ENCODE results near the gene PSMG3.

The PSMG3 gene

DNA sequence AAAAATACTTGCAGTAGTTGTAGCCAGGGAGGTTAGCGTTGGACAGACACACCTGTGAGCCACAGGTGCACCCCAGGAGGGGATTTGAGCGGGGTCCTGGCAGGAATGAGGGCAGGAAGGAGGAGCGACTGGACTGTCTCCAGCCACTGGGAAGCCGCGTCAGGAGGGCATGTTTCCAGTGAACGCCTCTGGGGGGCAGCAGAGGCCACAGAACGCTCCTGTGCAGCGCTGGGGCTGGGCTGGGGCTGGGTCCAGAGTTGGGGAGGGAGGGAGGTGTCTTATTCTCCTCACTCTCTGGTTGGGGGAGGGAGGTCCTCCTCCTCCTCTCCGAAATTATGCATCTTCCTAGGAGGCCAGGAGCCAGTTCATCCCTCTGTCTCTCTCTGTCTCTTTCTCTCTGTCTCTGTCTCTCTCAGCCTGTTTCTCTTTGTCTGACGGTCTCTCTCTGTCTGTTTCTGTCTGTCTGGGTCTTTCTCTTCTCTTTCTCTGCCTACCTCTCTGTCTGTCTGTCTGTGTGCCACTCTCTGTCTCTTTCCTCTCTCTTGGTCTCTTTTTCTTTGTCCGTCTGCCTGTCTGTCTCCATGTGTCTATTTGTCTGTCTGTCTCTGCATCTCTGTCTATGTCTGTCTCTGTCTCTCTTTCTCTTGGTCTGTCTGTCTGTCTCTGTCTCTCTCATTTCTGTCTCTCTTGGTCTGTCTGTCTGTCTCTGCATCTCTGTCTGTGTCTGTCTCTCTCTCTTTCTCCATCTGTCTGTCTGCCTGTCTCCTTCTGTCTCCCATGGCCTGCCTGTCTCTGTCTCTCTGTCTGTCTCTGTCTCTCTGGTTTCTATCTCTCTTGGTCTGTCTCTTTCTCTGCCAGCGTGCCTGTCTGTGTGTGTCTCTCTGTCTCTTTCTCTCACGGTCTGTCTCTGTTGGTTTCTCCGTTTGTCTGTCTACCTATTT lies 9.9 kb upstream of the PSMG3 start:
- Mint-ChIP-seq H3K27ac (peak overlapping the region; percentile 33), H3K9me3 (peaks cover 0 to 3% of the 10 kb centered on the region in 2 donors), H3K36me3 (peaks cover 5 to 6% of the 10 kb centered on the region in 2 donors), H3K4me3 (no peak overlapping the region), H3K4me1 (peaks cover 12 to 20% of the 10 kb centered on the region in 2 donors), H3K27me3 (no peaks in the 10 kb centered on the region)
- peak; percentile 47 for DNase-seq
- ATAC-seq (replicated peaks): peak; percentile 96 to 98

GRCh38 chr7:1578513-1578912 lies 8.7 kb upstream of the PSMG3 start:
- Mint-ChIP-seq H3K4me1 (peaks cover 12 to 20% of the 10 kb centered on the region in 2 donors), H3K9me3 (peaks cover 0 to 3% of the 10 kb centered on the region in 2 donors), H3K27ac (no peak overlapping the region), H3K4me3 (no peak overlapping the region), H3K36me3 (peaks cover 4 to 6% of the 10 kb centered on the region in 2 donors), H3K27me3 (no peaks in the 10 kb centered on the region)
- ATAC-seq (replicated peaks) (no peak), DNase-seq (no peak)

DNA sequence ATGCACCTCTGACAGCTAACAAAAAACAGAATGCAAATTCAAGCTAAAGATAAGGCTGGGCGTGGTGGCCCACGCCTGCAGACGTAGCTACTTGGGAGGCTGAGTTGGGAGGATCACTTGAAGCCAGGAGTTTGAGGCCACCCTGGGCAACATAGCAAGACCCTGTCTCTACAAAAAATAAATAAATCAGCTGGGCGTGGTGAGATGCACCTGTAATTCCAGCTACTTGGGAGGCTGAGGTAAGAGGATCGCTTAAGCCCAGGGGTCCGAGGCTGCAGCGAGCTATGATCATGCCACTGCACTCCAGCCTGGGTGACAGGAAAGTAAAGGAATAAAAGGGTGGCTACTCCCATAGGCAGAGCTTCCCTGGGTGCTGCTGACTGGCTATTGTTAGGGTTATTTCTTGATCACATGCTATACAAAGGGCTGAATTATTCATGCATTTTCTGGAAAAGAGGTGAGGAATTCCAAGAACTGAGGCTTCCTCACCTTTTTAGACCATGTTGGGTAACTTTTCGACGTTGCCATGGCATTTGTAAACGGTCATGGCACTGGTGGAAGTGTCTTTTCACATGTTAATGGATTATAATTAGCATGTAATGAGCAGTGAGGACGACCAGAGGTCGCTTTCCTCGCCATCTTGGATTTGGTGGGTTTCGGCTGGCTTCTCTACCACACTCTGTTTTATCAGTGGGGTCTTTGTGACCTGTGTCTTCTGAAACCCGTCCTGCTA lies 6.9 kb upstream of the PSMG3 start:
- Mint-ChIP-seq H3K4me3 (no peak overlapping the region), H3K27ac (no peak overlapping the region), H3K4me1 (peaks cover 26 to 37% of the 10 kb centered on the region in 2 donors), H3K27me3 (no peaks in the 10 kb centered on the region), H3K36me3 (peaks cover 7 to 18% of the 10 kb centered on the region in 2 donors), H3K9me3 (peaks cover 0 to 3% of the 10 kb centered on the region in 2 donors)
- no peak for DNase-seq
- ATAC-seq (replicated peaks): no peak

- DNase-seq: no peak
- no peak overlapping the region for H3K27ac Mint-ChIP-seq
These were observed 6.0 kb upstream of the PSMG3 start for GRCh38 chr7:1575809-1576208.

DNA sequence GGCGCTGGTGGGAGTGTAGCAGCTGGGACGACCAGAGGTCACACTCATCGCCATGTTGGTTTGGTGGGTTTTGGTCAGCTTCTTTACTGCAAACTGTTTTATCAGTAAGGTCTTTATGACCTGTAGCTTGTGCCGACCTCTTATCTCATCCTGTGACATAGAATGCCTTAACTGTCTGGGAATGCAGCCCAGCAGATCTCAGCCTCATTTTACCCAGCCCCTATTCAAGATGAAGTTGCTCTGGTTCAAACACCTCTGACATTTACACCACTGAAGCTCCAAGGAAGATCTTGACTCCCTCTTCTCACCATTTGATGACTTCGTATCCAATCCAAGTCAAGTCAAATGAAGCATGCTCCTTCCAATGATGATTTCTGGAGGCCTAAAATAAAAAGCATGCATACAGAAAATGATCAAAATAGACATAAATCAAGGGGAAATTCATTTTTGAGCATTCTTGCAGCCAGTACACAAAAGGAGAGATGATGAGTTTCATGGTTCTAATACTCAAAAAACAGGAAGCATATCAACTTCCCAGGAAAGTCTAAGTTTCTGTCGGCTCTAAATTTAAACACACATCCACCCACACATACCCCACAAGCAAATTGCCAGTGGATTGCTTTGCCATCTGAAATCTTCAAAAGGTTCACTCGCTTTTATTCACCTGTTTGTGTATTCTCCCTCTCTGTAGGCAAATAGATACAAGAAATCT lies 2.4 kb upstream of the PSMG3 start:
- DNase-seq: no peak
- Mint-ChIP-seq H3K27ac (no peak overlapping the region), H3K4me3 (peak overlapping the region in 1 of 2 donors; percentile 86), H3K4me1 (peaks cover 32 to 47% of the 10 kb centered on the region in 2 donors), H3K36me3 (peaks cover 11 to 27% of the 10 kb centered on the region in 2 donors), H3K27me3 (no peaks in the 10 kb centered on the region), H3K9me3 (no peaks in the 10 kb centered on the region)
- no peak for ATAC-seq (replicated peaks)

More at GRCh38 chr7:1575809-1576208, 6.0 kb upstream of the PSMG3 start:
- ATAC-seq (replicated peaks): no peak
- Mint-ChIP-seq H3K9me3 (peaks cover 0 to 3% of the 10 kb centered on the region in 2 donors), H3K27me3 (no peaks in the 10 kb centered on the region), H3K4me3 (no peak overlapping the region), H3K36me3 (peaks cover 7 to 18% of the 10 kb centered on the region in 2 donors), H3K4me1 (peaks cover 29 to 46% of the 10 kb centered on the region in 2 donors)

DNA sequence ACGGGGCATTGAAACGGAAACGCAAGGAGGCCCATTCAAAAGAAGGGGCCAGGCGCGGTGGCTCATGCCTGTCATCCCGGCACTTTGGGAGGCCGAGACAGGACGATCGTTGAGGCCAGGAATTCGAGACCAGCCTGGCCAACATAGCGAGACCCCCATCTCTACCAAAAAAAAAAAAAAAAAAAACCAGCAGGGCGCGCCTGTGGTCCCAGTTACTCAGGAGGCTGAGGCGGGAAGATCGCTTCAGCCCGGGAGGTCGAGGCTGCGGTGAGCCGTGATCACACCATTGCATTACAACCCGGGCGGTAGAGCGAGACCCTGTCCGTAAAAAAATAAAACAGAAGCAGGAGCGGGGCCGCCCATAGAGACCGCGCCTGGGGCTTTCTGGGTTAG lies 396 bp downstream of the PSMG3 start:
- H3K9me3 Mint-ChIP-seq: no peaks in the 10 kb centered on the region
- H3K27ac Mint-ChIP-seq: peak overlapping the region; percentile 94
- H3K4me1 Mint-ChIP-seq: peaks cover 36 to 57% of the 10 kb centered on the region in 2 donors
- H3K36me3 Mint-ChIP-seq: peaks cover 36 to 55% of the 10 kb centered on the region in 2 donors
- H3K4me3 Mint-ChIP-seq: peak overlapping the region; percentile 85 to 86
- ATAC-seq (replicated peaks): peak in 1 of 2 donors; percentile 38
- H3K27me3 Mint-ChIP-seq: no peaks in the 10 kb centered on the region
- DNase-seq: no peak

GRCh38 chr7:1569016-1569415 lies 816 bp downstream of the PSMG3 start:
- Mint-ChIP-seq H3K4me1 (peaks cover 36 to 57% of the 10 kb centered on the region in 2 donors), H3K9me3 (no peaks in the 10 kb centered on the region), H3K4me3 (peak overlapping the region; percentile 85 to 86), H3K36me3 (peaks cover 36 to 57% of the 10 kb centered on the region in 2 donors), H3K27ac (peak overlapping the region; percentile 94), H3K27me3 (no peaks in the 10 kb centered on the region)
- DNase-seq (no peak), ATAC-seq (replicated peaks) (no peak)

- Mint-ChIP-seq H3K4me3 (no peak overlapping the region), H3K27me3 (no peaks in the 10 kb centered on the region), H3K36me3 (peaks cover 36 to 53% of the 10 kb centered on the region in 2 donors), H3K4me1 (peaks cover 33 to 54% of the 10 kb centered on the region in 2 donors), H3K9me3 (no peaks in the 10 kb centered on the region), H3K27ac (no peak overlapping the region)
- DNase-seq (no peak), ATAC-seq (replicated peaks) (no peak)
These were observed 1.8 kb downstream of the PSMG3 start for GRCh38 chr7:1567896-1568510.

DNA sequence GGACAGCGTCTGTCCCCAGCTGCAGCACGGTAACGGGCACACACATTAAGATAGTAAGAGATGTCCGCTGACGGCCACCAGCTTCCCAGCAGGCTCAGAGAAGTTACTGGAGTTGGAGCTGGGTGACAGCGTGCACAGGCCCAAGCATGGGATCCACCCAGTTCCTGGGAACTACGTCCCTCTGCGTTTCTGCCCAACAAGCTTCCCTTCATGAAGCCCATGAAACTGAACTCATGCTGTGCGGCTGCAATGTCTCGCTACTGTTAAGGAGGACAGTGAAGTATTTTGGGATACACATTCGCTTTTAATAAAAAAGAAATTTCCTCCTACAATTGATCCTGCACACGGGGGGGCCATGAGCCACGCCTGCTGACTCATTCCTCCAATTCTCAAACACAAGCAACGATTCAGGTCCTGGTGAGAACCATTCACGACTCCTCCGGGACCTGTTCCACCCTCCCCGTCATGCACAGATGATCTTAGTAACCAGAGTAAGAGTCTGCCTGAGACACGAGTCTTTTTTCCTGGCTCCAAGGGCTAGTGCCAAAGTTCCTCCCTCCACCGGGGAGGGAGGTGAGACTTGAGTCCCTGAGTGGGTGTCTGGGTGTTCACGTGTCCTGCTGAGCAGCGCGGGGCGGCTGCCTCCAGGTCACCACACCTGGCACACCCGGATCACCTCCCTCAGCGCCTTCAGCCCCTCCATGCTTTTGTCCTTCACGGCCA lies 2.6 kb downstream of the PSMG3 start:
- Mint-ChIP-seq H3K9me3 (no peaks in the 10 kb centered on the region), H3K4me3 (peak overlapping the region in 1 of 2 donors; percentile 2), H3K36me3 (peaks cover 34 to 45% of the 10 kb centered on the region in 2 donors), H3K27me3 (no peaks in the 10 kb centered on the region), H3K27ac (peak overlapping the region; percentile 75), H3K4me1 (peaks cover 25 to 46% of the 10 kb centered on the region in 2 donors)
- ATAC-seq (replicated peaks): no peak
- no peak for DNase-seq

DNA sequence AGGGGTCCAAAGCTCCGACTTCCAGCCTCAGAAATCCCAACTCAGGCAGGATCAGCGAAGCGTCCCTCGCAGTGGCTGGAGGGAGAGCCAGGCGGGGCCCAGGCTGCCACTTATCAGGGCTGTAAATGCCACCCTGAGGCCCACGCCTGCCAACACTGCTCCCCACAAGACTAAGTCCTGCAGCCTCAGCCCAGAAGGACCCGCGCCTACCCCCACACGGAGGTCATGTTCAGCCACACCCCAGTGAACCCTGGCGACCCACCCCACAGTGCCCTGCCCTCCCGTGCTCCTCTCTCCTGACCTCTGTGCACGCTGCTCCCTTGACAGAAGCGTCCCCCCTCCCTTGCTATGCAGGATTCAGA lies 3.2 kb downstream of the PSMG3 start:
- no peak overlapping the region for H3K4me3 Mint-ChIP-seq
- DNase-seq (no peak), ATAC-seq (replicated peaks) (no peak)
- H3K9me3 Mint-ChIP-seq: no peaks in the 10 kb centered on the region
- peak overlapping the region; percentile 75 for H3K27ac Mint-ChIP-seq
- H3K27me3 Mint-ChIP-seq: no peaks in the 10 kb centered on the region
- peaks cover 22 to 40% of the 10 kb centered on the region in 2 donors for H3K4me1 Mint-ChIP-seq
- peaks cover 33 to 42% of the 10 kb centered on the region in 2 donors for H3K36me3 Mint-ChIP-seq

DNA sequence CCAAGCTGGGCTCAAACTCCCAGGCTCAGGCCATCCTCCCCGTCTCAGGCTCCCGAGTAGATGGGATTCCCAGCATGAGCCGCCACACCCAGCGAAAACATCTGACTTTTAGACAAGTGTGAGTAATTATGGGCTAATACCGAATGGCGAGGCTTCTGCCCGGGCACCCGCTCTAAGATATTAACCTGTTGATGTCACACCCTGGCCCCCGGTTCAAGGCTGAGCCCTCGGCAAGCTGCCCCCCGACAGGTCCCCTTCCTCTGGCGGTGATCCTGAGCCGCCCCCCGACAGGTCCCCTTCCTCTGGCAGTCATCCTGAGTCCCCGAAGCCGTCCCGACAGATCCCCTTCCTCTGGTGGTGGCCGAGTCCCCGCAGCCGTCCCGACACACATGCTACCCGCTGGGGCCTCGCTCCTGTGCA lies 5.2 kb downstream of the PSMG3 start:
- DNase-seq (no peak), ATAC-seq (replicated peaks) (no peak)
- H3K27me3 Mint-ChIP-seq: no peaks in the 10 kb centered on the region
- no peaks in the 10 kb centered on the region for H3K9me3 Mint-ChIP-seq
- H3K27ac Mint-ChIP-seq: no peak overlapping the region
- peaks cover 18 to 31% of the 10 kb centered on the region in 2 donors for H3K4me1 Mint-ChIP-seq
- no peak overlapping the region for H3K4me3 Mint-ChIP-seq
- H3K36me3 Mint-ChIP-seq: peaks cover 33 to 42% of the 10 kb centered on the region in 2 donors

DNA sequence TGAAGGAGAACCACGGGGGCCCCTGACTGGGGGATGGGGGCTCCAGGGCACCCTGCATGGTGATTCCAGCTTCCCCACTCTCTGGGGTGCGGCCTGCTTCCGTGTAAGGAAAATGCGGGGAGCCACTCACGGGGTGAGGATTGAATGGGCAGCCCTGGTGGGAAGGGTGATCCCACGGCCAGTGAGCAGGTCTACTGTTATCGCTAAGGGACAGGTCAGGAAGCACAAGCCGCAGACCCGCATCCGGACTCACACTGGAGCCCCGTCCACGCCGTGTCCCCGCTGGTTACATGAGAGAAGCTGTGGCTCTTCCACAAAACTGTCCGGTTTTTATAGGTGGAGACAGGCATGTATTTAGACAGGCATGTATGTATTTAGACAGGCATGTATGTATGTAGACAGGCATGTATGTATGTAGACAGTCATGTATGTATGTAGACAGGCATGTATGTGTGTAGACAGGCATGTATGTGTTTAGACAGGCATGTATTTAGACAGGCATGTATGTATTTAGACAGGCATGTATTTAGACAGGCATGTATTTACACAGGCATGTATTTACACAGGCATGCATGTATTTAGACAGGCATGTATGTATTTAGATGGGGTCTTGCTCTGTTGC lies 5.7 kb downstream of the PSMG3 start:
- Mint-ChIP-seq H3K9me3 (no peaks in the 10 kb centered on the region), H3K4me1 (peaks cover 17 to 28% of the 10 kb centered on the region in 2 donors), H3K27me3 (no peaks in the 10 kb centered on the region), H3K27ac (no peak overlapping the region), H3K4me3 (no peak overlapping the region), H3K36me3 (peaks cover 33 to 41% of the 10 kb centered on the region in 2 donors)
- no peak for DNase-seq
- no peak for ATAC-seq (replicated peaks)

GRCh38 chr7:1562597-1563051 lies 7.2 kb downstream of the PSMG3 start:
- H3K4me1 Mint-ChIP-seq: peaks cover 6 to 14% of the 10 kb centered on the region in 2 donors
- H3K27ac Mint-ChIP-seq: no peak overlapping the region
- H3K9me3 Mint-ChIP-seq: no peaks in the 10 kb centered on the region
- H3K36me3 Mint-ChIP-seq: peaks cover 28 to 33% of the 10 kb centered on the region in 2 donors
- no peak for DNase-seq
- no peak overlapping the region for H3K4me3 Mint-ChIP-seq
- H3K27me3 Mint-ChIP-seq: no peaks in the 10 kb centered on the region
- no peak for ATAC-seq (replicated peaks)

Data from stimulated activated naive B cell treated with anti-CD40 and anti-IgM and Interleukin-4, amounts not matched to agents 10 μg/mL and 1 μg/mL and 100 μg/mL, for 72 hours (primary cell).